HepG2 (cell line): ENCODE measurements around the gene DDRGK1. TPM values are rescaled to one million over a fixed set of nuclear protein-coding genes. Genes with fewer than 3 reads are reported as not detected.

ENCODE experiments used
- HOXD1 ChIP-seq: sonication (generic); formaldehyde crosslinking; IDR thresholded peaks from 2 replicates; pipeline ENCODE4 v1.5.0; 2020; ENCODE audit warnings: missing genetic modification reagents
- polyA plus RNA-seq, 8 experiments: library from polyadenylated mRNA; depleted of rRNA in 3 of 8; stranded (reverse) in 7 of 8; unstranded in 1 of 8; fragments of >200 nt; fragmentation: Illumina TruSeq in 4 of 8; extraction: Trizol in 4 of 8; gene quantifications; 2 replicates each; pipeline versions ENCODE4 v1.2.1 to v1.2.3, GENCODE V29; 2011 to 2016; ENCODE audit warnings: low read depth in 4 of 8, missing spikeins in 1 of 8, mixed read lengths in 1 of 8; ENCODE audit not compliant: insufficient read depth in 1 of 8
- total RNA-seq, 5 experiments: library from RNA; depleted of rRNA; stranded (reverse); fragments of >200 nt; fragmentation: Illumina TruSeq; extraction: Trizol; gene quantifications; 2 replicates each; pipeline ENCODE4 v1.2.3, GENCODE V29; 2016; ENCODE audit warnings: low read depth in 1 of 5
- TF ChIP-seq, protein P1 (sequence below): sonication (generic); formaldehyde crosslinking; IDR thresholded peaks from 2 replicates; pipeline ENCODE4 v1.4.0; 2020; ENCODE audit warnings: mild to moderate bottlenecking, missing genetic modification reagents, borderline replicate concordance
- TF ChIP-seq, protein P2 (sequence below): sonication (generic); formaldehyde crosslinking; IDR thresholded peaks from 2 replicates; pipeline ENCODE4 v1.5.0; 2020; ENCODE audit warnings: mild to moderate bottlenecking, missing genetic modification reagents, borderline replicate concordance
- TF ChIP-seq, protein P3 (sequence below): sonication (generic); formaldehyde crosslinking; IDR thresholded peaks from 2 replicates; pipeline ENCODE4 v1.4.0; 2020; ENCODE audit warnings: mild to moderate bottlenecking, missing genetic modification reagents
- TF ChIP-seq, protein P4 (sequence below): sonication (generic); formaldehyde crosslinking; IDR thresholded peaks from 2 replicates; pipeline ENCODE4 v1.4.0; 2020; ENCODE audit warnings: missing genetic modification reagents

Gene DDRGK1
- total and polyA plus RNA-seq, 2 of the 13 experiments (the other 11 are each of a cell fraction or from before 2014, with no cell fraction given): 96.7 to 149 TPM

DNA sequence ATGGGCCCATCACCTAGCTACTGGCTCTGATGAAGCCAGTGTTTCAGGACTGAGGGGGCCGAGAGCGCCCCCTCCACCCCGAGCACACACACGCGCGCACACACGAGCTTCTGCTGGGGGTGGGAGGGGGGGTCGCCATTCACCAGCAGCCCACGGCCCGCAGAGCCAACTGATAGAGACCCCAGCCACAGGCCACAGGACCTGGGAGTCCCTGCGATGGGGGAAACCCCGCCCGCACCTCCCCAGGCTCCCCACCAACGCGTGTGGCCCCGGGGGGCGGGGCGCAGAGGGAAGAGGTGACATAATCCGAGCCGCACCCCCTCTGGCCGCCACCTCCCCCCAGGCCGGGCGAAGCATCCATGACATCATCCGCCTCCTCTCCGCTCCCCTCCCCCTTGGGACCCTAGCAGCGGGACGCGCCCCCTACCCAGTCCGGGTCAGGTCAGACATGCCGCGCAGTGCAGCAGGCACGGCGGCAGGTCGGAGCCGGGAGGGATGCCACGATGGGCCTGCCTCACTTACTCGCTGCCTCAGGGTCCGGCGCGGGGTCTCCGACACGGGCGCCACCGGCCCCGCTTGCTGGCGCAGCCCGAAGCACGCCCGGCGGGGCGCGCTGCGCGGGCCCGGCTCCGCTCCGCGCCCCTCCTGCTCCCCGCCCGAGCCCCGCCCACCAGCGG, 31.4 kb downstream of the DDRGK1 start, which contains the start of gene LZTS3 (continued):
- TF ChIP-seq, protein P1, sequence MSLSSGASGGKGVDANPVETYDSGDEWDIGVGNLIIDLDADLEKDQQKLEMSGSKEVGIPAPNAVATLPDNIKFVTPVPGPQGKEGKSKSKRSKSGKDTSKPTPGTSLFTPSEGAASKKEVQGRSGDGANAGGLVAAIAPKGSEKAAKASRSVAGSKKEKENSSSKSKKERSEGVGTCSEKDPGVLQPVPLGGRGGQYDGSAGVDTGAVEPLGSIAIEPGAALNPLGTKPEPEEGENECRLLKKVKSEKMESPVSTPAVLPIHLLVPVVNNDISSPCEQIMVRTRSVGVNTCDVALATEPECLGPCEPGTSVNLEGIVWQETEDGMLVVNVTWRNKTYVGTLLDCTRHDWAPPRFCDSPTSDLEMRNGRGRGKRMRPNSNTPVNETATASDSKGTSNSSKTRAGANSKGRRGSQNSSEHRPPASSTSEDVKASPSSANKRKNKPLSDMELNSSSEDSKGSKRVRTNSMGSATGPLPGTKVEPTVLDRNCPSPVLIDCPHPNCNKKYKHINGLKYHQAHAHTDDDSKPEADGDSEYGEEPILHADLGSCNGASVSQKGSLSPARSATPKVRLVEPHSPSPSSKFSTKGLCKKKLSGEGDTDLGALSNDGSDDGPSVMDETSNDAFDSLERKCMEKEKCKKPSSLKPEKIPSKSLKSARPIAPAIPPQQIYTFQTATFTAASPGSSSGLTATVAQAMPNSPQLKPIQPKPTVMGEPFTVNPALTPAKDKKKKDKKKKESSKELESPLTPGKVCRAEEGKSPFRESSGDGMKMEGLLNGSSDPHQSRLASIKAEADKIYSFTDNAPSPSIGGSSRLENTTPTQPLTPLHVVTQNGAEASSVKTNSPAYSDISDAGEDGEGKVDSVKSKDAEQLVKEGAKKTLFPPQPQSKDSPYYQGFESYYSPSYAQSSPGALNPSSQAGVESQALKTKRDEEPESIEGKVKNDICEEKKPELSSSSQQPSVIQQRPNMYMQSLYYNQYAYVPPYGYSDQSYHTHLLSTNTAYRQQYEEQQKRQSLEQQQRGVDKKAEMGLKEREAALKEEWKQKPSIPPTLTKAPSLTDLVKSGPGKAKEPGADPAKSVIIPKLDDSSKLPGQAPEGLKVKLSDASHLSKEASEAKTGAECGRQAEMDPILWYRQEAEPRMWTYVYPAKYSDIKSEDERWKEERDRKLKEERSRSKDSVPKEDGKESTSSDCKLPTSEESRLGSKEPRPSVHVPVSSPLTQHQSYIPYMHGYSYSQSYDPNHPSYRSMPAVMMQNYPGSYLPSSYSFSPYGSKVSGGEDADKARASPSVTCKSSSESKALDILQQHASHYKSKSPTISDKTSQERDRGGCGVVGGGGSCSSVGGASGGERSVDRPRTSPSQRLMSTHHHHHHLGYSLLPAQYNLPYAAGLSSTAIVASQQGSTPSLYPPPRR (CRISPR knock-in tag): no peak; the same call in 1 of the 2 replicates
- TF ChIP-seq, protein P2, sequence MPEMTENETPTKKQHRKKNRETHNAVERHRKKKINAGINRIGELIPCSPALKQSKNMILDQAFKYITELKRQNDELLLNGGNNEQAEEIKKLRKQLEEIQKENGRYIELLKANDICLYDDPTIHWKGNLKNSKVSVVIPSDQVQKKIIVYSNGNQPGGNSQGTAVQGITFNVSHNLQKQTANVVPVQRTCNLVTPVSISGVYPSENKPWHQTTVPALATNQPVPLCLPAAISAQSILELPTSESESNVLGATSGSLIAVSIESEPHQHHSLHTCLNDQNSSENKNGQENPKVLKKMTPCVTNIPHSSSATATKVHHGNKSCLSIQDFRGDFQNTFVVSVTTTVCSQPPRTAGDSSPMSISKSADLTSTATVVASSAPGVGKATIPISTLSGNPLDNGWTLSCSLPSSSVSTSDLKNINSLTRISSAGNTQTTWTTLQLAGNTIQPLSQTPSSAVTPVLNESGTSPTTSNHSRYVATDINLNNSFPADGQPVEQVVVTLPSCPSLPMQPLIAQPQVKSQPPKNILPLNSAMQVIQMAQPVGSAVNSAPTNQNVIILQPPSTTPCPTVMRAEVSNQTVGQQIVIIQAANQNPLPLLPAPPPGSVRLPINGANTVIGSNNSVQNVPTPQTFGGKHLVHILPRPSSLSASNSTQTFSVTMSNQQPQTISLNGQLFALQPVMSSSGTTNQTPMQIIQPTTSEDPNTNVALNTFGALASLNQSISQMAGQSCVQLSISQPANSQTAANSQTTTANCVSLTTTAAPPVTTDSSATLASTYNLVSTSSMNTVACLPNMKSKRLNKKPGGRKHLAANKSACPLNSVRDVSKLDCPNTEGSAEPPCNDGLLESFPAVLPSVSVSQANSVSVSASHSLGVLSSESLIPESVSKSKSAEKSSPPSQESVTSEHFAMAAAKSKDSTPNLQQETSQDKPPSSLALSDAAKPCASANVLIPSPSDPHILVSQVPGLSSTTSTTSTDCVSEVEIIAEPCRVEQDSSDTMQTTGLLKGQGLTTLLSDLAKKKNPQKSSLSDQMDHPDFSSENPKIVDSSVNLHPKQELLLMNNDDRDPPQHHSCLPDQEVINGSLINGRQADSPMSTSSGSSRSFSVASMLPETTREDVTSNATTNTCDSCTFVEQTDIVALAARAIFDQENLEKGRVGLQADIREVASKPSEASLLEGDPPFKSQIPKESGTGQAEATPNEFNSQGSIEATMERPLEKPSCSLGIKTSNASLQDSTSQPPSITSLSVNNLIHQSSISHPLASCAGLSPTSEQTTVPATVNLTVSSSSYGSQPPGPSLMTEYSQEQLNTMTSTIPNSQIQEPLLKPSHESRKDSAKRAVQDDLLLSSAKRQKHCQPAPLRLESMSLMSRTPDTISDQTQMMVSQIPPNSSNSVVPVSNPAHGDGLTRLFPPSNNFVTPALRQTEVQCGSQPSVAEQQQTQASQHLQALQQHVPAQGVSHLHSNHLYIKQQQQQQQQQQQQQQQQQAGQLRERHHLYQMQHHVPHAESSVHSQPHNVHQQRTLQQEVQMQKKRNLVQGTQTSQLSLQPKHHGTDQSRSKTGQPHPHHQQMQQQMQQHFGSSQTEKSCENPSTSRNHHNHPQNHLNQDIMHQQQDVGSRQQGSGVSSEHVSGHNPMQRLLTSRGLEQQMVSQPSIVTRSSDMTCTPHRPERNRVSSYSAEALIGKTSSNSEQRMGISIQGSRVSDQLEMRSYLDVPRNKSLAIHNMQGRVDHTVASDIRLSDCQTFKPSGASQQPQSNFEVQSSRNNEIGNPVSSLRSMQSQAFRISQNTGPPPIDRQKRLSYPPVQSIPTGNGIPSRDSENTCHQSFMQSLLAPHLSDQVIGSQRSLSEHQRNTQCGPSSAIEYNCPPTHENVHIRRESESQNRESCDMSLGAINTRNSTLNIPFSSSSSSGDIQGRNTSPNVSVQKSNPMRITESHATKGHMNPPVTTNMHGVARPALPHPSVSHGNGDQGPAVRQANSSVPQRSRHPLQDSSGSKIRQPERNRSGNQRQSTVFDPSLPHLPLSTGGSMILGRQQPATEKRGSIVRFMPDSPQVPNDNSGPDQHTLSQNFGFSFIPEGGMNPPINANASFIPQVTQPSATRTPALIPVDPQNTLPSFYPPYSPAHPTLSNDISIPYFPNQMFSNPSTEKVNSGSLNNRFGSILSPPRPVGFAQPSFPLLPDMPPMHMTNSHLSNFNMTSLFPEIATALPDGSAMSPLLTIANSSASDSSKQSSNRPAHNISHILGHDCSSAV (CRISPR knock-in tag): no peak
- TF ChIP-seq, protein P3, sequence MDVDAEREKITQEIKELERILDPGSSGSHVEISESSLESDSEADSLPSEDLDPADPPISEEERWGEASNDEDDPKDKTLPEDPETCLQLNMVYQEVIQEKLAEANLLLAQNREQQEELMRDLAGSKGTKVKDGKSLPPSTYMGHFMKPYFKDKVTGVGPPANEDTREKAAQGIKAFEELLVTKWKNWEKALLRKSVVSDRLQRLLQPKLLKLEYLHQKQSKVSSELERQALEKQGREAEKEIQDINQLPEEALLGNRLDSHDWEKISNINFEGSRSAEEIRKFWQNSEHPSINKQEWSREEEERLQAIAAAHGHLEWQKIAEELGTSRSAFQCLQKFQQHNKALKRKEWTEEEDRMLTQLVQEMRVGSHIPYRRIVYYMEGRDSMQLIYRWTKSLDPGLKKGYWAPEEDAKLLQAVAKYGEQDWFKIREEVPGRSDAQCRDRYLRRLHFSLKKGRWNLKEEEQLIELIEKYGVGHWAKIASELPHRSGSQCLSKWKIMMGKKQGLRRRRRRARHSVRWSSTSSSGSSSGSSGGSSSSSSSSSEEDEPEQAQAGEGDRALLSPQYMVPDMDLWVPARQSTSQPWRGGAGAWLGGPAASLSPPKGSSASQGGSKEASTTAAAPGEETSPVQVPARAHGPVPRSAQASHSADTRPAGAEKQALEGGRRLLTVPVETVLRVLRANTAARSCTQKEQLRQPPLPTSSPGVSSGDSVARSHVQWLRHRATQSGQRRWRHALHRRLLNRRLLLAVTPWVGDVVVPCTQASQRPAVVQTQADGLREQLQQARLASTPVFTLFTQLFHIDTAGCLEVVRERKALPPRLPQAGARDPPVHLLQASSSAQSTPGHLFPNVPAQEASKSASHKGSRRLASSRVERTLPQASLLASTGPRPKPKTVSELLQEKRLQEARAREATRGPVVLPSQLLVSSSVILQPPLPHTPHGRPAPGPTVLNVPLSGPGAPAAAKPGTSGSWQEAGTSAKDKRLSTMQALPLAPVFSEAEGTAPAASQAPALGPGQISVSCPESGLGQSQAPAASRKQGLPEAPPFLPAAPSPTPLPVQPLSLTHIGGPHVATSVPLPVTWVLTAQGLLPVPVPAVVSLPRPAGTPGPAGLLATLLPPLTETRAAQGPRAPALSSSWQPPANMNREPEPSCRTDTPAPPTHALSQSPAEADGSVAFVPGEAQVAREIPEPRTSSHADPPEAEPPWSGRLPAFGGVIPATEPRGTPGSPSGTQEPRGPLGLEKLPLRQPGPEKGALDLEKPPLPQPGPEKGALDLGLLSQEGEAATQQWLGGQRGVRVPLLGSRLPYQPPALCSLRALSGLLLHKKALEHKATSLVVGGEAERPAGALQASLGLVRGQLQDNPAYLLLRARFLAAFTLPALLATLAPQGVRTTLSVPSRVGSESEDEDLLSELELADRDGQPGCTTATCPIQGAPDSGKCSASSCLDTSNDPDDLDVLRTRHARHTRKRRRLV (CRISPR knock-in tag): no peak
- TF ChIP-seq, protein P4, sequence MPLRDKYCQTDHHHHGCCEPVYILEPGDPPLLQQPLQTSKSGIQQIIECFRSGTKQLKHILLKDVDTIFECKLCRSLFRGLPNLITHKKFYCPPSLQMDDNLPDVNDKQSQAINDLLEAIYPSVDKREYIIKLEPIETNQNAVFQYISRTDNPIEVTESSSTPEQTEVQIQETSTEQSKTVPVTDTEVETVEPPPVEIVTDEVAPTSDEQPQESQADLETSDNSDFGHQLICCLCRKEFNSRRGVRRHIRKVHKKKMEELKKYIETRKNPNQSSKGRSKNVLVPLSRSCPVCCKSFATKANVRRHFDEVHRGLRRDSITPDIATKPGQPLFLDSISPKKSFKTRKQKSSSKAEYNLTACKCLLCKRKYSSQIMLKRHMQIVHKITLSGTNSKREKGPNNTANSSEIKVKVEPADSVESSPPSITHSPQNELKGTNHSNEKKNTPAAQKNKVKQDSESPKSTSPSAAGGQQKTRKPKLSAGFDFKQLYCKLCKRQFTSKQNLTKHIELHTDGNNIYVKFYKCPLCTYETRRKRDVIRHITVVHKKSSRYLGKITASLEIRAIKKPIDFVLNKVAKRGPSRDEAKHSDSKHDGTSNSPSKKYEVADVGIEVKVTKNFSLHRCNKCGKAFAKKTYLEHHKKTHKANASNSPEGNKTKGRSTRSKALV (CRISPR knock-in tag): no peak; the same call in 1 of the 2 replicates
- TF ChIP-seq HOXD1 (CRISPR knock-in tag): no peak
